AG04450 (cell line): Measurements from ENCODE around the gene CDH22. TPM values are rescaled to one million over a fixed set of nuclear protein-coding genes. Genes with fewer than 3 reads are reported as not detected.

Source experiments
- CTCF ChIA-PET: fragments of 300-600, 350-600 bp; formaldehyde crosslinking; extraction: SDS; loops from one replicate; lab custom pipeline; 2022; ENCODE audit warnings: antibody characterized with exemption, inconsistent platforms; lab: Charles Lee
- POLR2A ChIA-PET: fragments of 350-600 bp; formaldehyde crosslinking; extraction: SDS; loops from one replicate; lab custom pipeline; 2021; ENCODE audit warnings: antibody characterized with exemption, inconsistent platforms; lab: Yijun Ruan, JAX
- DNase-seq: peaks from one replicate; pipeline ENCODE4 v3.0.0-alpha.2; 2011; ENCODE audit warnings: low read depth, low spot score
- H3K27ac ChIP-seq: one replicate; pipeline ENCODE4 v1.5.1; 2012; ENCODE audit warnings: low read depth, low read length, control low read depth
- H3K27me3 ChIP-seq: one replicate; pipeline ENCODE4 v1.6.0; 2012; ENCODE audit warnings: low read length; ENCODE audit not compliant: control insufficient read depth, insufficient read depth
- H3K4me3 ChIP-seq: 2 replicates; pipeline ENCODE4 v1.5.1; 2011; ENCODE audit warnings: mild to moderate bottlenecking, low read depth, low read length, control low read depth
- H3K9me3 ChIP-seq: 2 replicates; pipeline ENCODE4 v1.5.1; 2012; ENCODE audit warnings: low read length; ENCODE audit not compliant: control insufficient read depth, insufficient read depth
- CTCF ChIP-seq: IDR thresholded peaks from 2 replicates; pipeline ENCODE4 v1.5.1; 2011; ENCODE audit warnings: low read depth, low read length, control low read depth, inconsistent platforms
- polyA plus RNA-seq: library from polyadenylated mRNA; depleted of rRNA; stranded (reverse); fragments of >200 nt; gene quantifications from 2 replicates; pipeline ENCODE4 v1.2.3, GENCODE V29; 2011

The CDH22 gene
- polyA plus RNA-seq, 1 experiment: not detected

- Histone ChIP-seq H3K27me3 (peaks cover 33% of the 10 kb centered on the region), H3K4me3 (no peak overlapping the region), H3K27ac (no peak overlapping the region), H3K9me3 (no peaks in the 10 kb centered on the region)
- POLR2A ChIA-PET: no interaction called here
- TF ChIP-seq CTCF: no peak
- CTCF ChIA-PET: interaction anchor here (1.1 kb wide), 1 partner anchor 148 kb away, joined by 3 read pairs; no protein-coding TSS in a partner anchor
- no peak for DNase-seq
These were observed 136.4 kb downstream of the CDH22 start for GRCh38 chr20:46171909-46172308.

- POLR2A ChIA-PET: no interaction called here
- no peak for DNase-seq
- Histone ChIP-seq H3K4me3 (no peak overlapping the region), H3K27me3 (peaks cover 29% of the 10 kb centered on the region), H3K27ac (no peak overlapping the region), H3K9me3 (no peaks in the 10 kb centered on the region)
- no peak for TF ChIP-seq CTCF
- CTCF ChIA-PET: interaction anchor here (1.1 kb wide), 1 partner anchor 148 kb away, joined by 3 read pairs; no protein-coding TSS in a partner anchor
These were observed 136.8 kb downstream of the CDH22 start for GRCh38 chr20:46171476-46171875.

GRCh38 chr20:46169245-46170171 is 138.8 kb downstream of the CDH22 start:
- POLR2A ChIA-PET: no interaction called here
- H3K27ac ChIP-seq: no peak overlapping the region

GRCh38 chr20:46168438-46168837 is 139.9 kb downstream of the CDH22 start:
- ChIA-PET POLR2A (no interaction called here), CTCF (no interaction called here)
- Histone ChIP-seq H3K27me3 (peaks cover 12% of the 10 kb centered on the region), H3K27ac (no peak overlapping the region), H3K4me3 (no peak overlapping the region), H3K9me3 (no peaks in the 10 kb centered on the region)
- TF ChIP-seq CTCF: no peak
- DNase-seq: no peak

More at GRCh38 chr20:46169245-46170171, 138.8 kb downstream of the CDH22 start:
- Histone ChIP-seq H3K4me3 (no peak overlapping the region), H3K9me3 (no peaks in the 10 kb centered on the region), H3K27me3 (peaks cover 21% of the 10 kb centered on the region)
- no peak for TF ChIP-seq CTCF
- CTCF ChIA-PET: no interaction called here
- no peak for DNase-seq

- H3K4me3 ChIP-seq: no peak overlapping the region
- DNase-seq: no peak
- ChIA-PET POLR2A (no interaction called here), CTCF (no interaction called here)
- no peak for TF ChIP-seq CTCF
- no peaks in the 10 kb centered on the region for H3K9me3 ChIP-seq
- H3K27ac ChIP-seq: no peak overlapping the region
- H3K27me3 ChIP-seq: peaks cover 9% of the 10 kb centered on the region
These were observed 141.2 kb downstream of the CDH22 start for GRCh38 chr20:46167080-46167479.
